Keratinocyte (primary cell): ENCODE data around the gene DEFB131A.
"Not testable (repeated sequence)": the region's sequence is repeated elsewhere in the genome, so short reads cannot be mapped to it uniquely, and the experiment has no call there.

ENCODE experiments used
- EZH2 ChIP-seq: IDR thresholded peaks from one replicate; pipeline ENCODE4 v1.6.1; 2012; ENCODE audit warnings: inconsistent platforms, mild to moderate bottlenecking, low read length, moderate library complexity
- TF ChIP-seq, protein P1 (sequence below), 3 experiments: IDR thresholded peaks in 1 of 3; conservative IDR thresholded peaks in 1 of 3; optimal IDR thresholded peaks in 1 of 3; 2 replicates in 2 of 3; 3 replicates in 1 of 3; pipeline versions ENCODE3 to v1.5.1; 2011; ENCODE audit warnings: low read length in 3 of 3, mild to moderate bottlenecking in 3 of 3, moderate library complexity in 2 of 3, control low read depth in 1 of 3, inconsistent platforms in 1 of 3; ENCODE audit not compliant: insufficient read depth in 2 of 3; ENCODE audit errors: extremely low read depth in 1 of 3

DNA sequence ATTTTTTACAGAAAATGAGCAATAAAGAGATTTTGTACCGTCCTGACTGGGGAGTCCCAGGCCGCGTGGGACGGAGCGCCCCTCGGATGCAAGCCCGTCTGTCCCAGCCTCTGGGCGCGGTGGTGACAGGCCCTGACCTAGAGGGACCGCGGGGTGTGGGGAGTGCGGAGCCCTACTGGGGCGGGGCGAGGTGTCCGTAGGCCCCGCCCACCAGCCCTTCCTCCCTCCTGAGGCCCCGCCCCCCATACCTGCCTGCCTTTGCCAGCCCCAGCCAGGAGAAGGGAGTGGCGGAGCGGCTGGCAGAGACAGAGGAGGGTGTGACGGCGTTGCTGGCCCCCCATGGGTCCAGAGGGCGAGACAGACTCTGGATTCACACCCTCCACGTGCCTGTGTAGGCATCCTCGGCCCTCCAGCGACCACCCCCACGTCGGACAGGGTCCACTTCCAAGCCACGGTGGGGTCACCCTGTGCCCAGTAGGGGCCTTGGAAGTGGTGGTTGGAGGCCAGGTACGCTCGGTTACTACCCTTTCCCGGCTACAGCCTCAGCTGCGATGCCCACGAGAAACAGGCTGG is 54.3 kb downstream of the DEFB131A start:
- TF ChIP-seq, protein P1, sequence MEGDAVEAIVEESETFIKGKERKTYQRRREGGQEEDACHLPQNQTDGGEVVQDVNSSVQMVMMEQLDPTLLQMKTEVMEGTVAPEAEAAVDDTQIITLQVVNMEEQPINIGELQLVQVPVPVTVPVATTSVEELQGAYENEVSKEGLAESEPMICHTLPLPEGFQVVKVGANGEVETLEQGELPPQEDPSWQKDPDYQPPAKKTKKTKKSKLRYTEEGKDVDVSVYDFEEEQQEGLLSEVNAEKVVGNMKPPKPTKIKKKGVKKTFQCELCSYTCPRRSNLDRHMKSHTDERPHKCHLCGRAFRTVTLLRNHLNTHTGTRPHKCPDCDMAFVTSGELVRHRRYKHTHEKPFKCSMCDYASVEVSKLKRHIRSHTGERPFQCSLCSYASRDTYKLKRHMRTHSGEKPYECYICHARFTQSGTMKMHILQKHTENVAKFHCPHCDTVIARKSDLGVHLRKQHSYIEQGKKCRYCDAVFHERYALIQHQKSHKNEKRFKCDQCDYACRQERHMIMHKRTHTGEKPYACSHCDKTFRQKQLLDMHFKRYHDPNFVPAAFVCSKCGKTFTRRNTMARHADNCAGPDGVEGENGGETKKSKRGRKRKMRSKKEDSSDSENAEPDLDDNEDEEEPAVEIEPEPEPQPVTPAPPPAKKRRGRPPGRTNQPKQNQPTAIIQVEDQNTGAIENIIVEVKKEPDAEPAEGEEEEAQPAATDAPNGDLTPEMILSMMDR (optimal IDR thresholded peaks at IDR 0.05 in 1 of 3, IDR thresholded peaks at IDR 0.05 in 1 of 3, conservative IDR thresholded peaks at IDR 0.05 in 1 of 3; ENCODE audit: extremely low read depth in 1 of 3, insufficient read depth in 2 of 3, low read length in 3 of 3) = not testable (repeated sequence)
- TF ChIP-seq EZH2 = not testable (repeated sequence)
